HepG2 (cell line): ENCODE measurements around the gene ZNF101. TPM values are rescaled to one million over a fixed set of nuclear protein-coding genes. Genes with fewer than 3 reads are reported as not detected.

Experiments used
- ATAC-seq: fragments of 200-7000 bp; cut with Tn5 transposase; 3 replicates; pipeline ENCODE4 v1.9.1; 2020; ENCODE audit warnings: mild to moderate bottlenecking, moderate library complexity
- BruUV-seq: library from RNA; stranded (reverse); fragments of 400-500 nt; replicated peaks from 2 replicates; lab custom pipeline; 2021; lab: Mats Ljungman, UMichigan
- CTCF ChIA-PET: fragments of 300-600 bp; formaldehyde crosslinking; extraction: SDS; loops from one replicate; lab custom pipeline; 2021; ENCODE audit warnings: low total read pairs, inconsistent platforms, low intra/inter-chr PET ratio; lab: Yijun Ruan, JAX
- POLR2A ChIA-PET: fragments of 350-600 bp; sonication (Branson Sonifier 250); formaldehyde crosslinking; loops from one replicate; lab custom pipeline; 2020; ENCODE audit warnings: antibody characterized with exemption, inconsistent platforms; lab: Yijun Ruan, JAX
- DNase-seq: peaks from one replicate; pipeline ENCODE4 v3.0.0-alpha.2; 2015; ENCODE audit warnings: low spot score
- FAIRE-seq: peaks from 3 replicates; lab custom pipeline; 2011; peaks lifted over from hg19 to GRCh38; lab: Jason Lieb, UNC
- H2AFZ ChIP-seq: one replicate; pipeline ENCODE4 v1.6.1; 2011; ENCODE audit warnings: low read length, inconsistent platforms
- H3K27ac ChIP-seq: fragments of 300-600 bp; 3 replicates; pipeline ENCODE4 v1.8.0; 2011; ENCODE audit warnings: mixed run types, mild to moderate bottlenecking, mixed read lengths, low read length, inconsistent platforms; ENCODE audit not compliant: insufficient read depth; ENCODE audit errors: extremely low read length
- H3K27me3 ChIP-seq, 2 experiments: fragments of 200-600 bp in 1 of 2; 2 replicates in 1 of 2; 3 replicates in 1 of 2; pipeline versions ENCODE4 v1.6.0 to v1.8.0; 2011; ENCODE audit warnings: low read length in 2 of 2, mild to moderate bottlenecking in 2 of 2, moderate library complexity in 2 of 2, inconsistent platforms in 1 of 2; ENCODE audit not compliant: insufficient read depth in 2 of 2, control insufficient read depth in 1 of 2
- H3K36me3 ChIP-seq, 2 experiments: fragments of 200-600 bp in 1 of 2; replicated peaks in 1 of 2; 2 replicates in 1 of 2; 3 replicates in 1 of 2; pipeline versions ENCODE4 v1.5.1 to v1.8.0; 2011; ENCODE audit warnings: low read length in 2 of 2, inconsistent platforms in 1 of 2; ENCODE audit not compliant: insufficient read depth in 2 of 2, control insufficient read depth in 1 of 2
- H3K4me1 ChIP-seq: 2 replicates; pipeline ENCODE4 v1.5.1; 2012; ENCODE audit warnings: low read length, inconsistent platforms; ENCODE audit not compliant: insufficient read depth
- H3K4me2 ChIP-seq: 2 replicates; pipeline ENCODE4 v1.6.0; 2011; ENCODE audit warnings: low read depth, low read length, inconsistent platforms
- H3K4me3 ChIP-seq, 3 experiments: fragments of 200-600 bp in 1 of 3; sonication (generic), shearing (Covaris generic) in 1 of 3; replicated peaks in 1 of 3; 2 replicates each; pipeline ENCODE4 v1.5.1; 2011 to 2016; ENCODE audit warnings: low read length in 3 of 3, inconsistent platforms in 2 of 3, low read depth in 2 of 3, mild to moderate bottlenecking in 2 of 3, control low read depth in 1 of 3, mixed read lengths in 1 of 3; ENCODE audit not compliant: insufficient read depth in 1 of 3
- H3K79me2 ChIP-seq: one replicate; pipeline ENCODE4 v1.6.1; 2011; ENCODE audit warnings: low read length, inconsistent platforms; ENCODE audit not compliant: insufficient read depth
- H3K9ac ChIP-seq: 2 replicates; pipeline ENCODE4 v1.6.0; 2011; ENCODE audit warnings: mild to moderate bottlenecking, low read depth, low read length, inconsistent platforms; ENCODE audit not compliant: insufficient read depth
- H3K9me3 ChIP-seq: 2 replicates; pipeline ENCODE4 v1.5.1; 2012; ENCODE audit warnings: mild to moderate bottlenecking, low read length
- H4K20me1 ChIP-seq: 2 replicates; pipeline ENCODE4 v1.6.0; 2011; ENCODE audit warnings: inconsistent platforms, mild to moderate bottlenecking, low read length, moderate library complexity; ENCODE audit not compliant: insufficient read depth
- AGO2 ChIP-seq: fragments of 200-400 bp; formaldehyde crosslinking; optimal IDR thresholded peaks from 2 replicates; pipeline ENCODE3; 2017; ENCODE audit warnings: mild to moderate bottlenecking, low read depth, low read length, moderate library complexity
- BHLHE40 ChIP-seq: IDR thresholded peaks from 2 replicates; pipeline ENCODE4 v1.6.1; 2011; ENCODE audit warnings: low read length, improper control_type of control experiment
- FOXP4 ChIP-seq: sonication (generic); formaldehyde crosslinking; IDR thresholded peaks from 2 replicates; pipeline ENCODE4 v1.4.0; 2020; ENCODE audit warnings: missing genetic modification reagents
- HNF4A ChIP-seq: sonication (generic); formaldehyde crosslinking; IDR thresholded peaks from 2 replicates; pipeline ENCODE4 v1.4.0; 2020; ENCODE audit warnings: missing genetic modification reagents
- HNRNPL ChIP-seq: fragments of 200-400 bp; formaldehyde crosslinking; IDR thresholded peaks from 2 replicates; pipeline ENCODE4 v1.6.1; 2017; ENCODE audit warnings: mild to moderate bottlenecking, low read depth, low read length
- MEF2D ChIP-seq: sonication (generic); formaldehyde crosslinking; IDR thresholded peaks from 2 replicates; pipeline ENCODE4 v1.5.1; 2020; ENCODE audit warnings: mild to moderate bottlenecking, missing genetic modification reagents
- POLR2AphosphoS5 ChIP-seq: IDR thresholded peaks from 2 replicates; pipeline ENCODE4 v1.6.1; 2012; ENCODE audit warnings: low read depth, low read length
- RBFOX2 ChIP-seq: fragments of 200-400 bp; formaldehyde crosslinking; IDR thresholded peaks from 2 replicates; pipeline ENCODE4 v1.6.1; 2017; ENCODE audit warnings: low read depth, mild to moderate bottlenecking, low read length
- SKIL ChIP-seq: sonication (generic); formaldehyde crosslinking; IDR thresholded peaks from 2 replicates; pipeline ENCODE4 v1.8.0; 2022; ENCODE audit warnings: missing genetic modification reagents, mild to moderate bottlenecking, moderate library complexity, borderline replicate concordance
- ZC3H4 ChIP-seq: sonication (generic); formaldehyde crosslinking; IDR thresholded peaks from 2 replicates; pipeline ENCODE4 v1.4.0; 2020; ENCODE audit warnings: missing genetic modification reagents, borderline replicate concordance
- ZNF33B ChIP-seq: sonication (generic); formaldehyde crosslinking; IDR thresholded peaks from 2 replicates; pipeline ENCODE4 v1.5.1; 2020; ENCODE audit warnings: mild to moderate bottlenecking, missing genetic modification reagents
- WGBS: methylation state at CpG from one replicate; pipeline ENCODE4 v1.1.6; 2017; ENCODE audit warnings: low lambda C conversion rate; 5-methylcytosine and 5-hydroxymethylcytosine counted together
- in situ Hi-C: cut with HindIII; loops from 2 replicates; pipeline ENCODE4 v1.10.0; 2017; ENCODE audit warnings: low pct_unique_long_range_greater_than_20kb; ENCODE audit not compliant: extremely low pct_ligation_motif_present
- intact Hi-C: fragments of 100-400 bp; cut with micrococcal nuclease; formaldehyde crosslinking; loops from one replicate; pipeline ENCODE4 v1.10.0; 2022; ENCODE audit not compliant: unreplicated experiment
- polyA plus RNA-seq, 8 experiments: library from polyadenylated mRNA; depleted of rRNA in 3 of 8; stranded (reverse) in 7 of 8; unstranded in 1 of 8; fragments of >200 nt; fragmentation: Illumina TruSeq in 4 of 8; extraction: Trizol in 4 of 8; gene quantifications; 2 replicates each; pipeline versions ENCODE4 v1.2.1 to v1.2.3, GENCODE V29; 2011 to 2016; ENCODE audit warnings: low read depth in 4 of 8, missing spikeins in 1 of 8, mixed read lengths in 1 of 8; ENCODE audit not compliant: insufficient read depth in 1 of 8
- total RNA-seq, 5 experiments: library from RNA; depleted of rRNA; stranded (reverse); fragments of >200 nt; fragmentation: Illumina TruSeq; extraction: Trizol; gene quantifications; 2 replicates each; pipeline ENCODE4 v1.2.3, GENCODE V29; 2016; ENCODE audit warnings: low read depth in 1 of 5

The ZNF101 gene
- total and polyA plus RNA-seq, 2 of the 13 experiments (the other 11 are each of a cell fraction or from before 2014, with no cell fraction given) = 12.9 to 28.9 TPM

GRCh38 chr19:19656451-19657396, 11.9 kb upstream of the ZNF101 start:
- intact Hi-C loops = no loop called here
- ChIA-PET POLR2A (no interaction called here), CTCF (no interaction called here)
- Histone ChIP-seq H4K20me1 (peaks cover 10% of the 10 kb centered on the region), H3K36me3 (peaks cover 59 to 80% of the 10 kb centered on the region in 2 experiments), H3K4me2 (no peak overlapping the region), H3K9me3 (no peaks in the 10 kb centered on the region)
- no peak for DNase-seq
- FAIRE-seq = no peak
- peak; percentile 71 for TF ChIP-seq AGO2
- no peak for TF ChIP-seq POLR2AphosphoS5
- peak; percentile 73 for TF ChIP-seq RBFOX2
- 0 out of 2 replicates have a peak, but pooled peaks have one; percentile 13 for TF ChIP-seq SKIL (CRISPR knock-in tag)
- TF ChIP-seq, all 625 proteins: peak for 3
- ATAC-seq = no peak
- in situ Hi-C loops = no loop called here
- peaks cover 14% of the 10 kb centered on the region for H3K79me2 ChIP-seq
- peaks cover 20% of the 10 kb centered on the region for H3K4me1 ChIP-seq
- WGBS = 96% methylated on average over 14 of the region's 33 CpGs
- H3K4me3 ChIP-seq = no peak overlapping the region
- H3K9ac ChIP-seq = no peak overlapping the region
- no peaks in the 10 kb centered on the region for H3K27me3 ChIP-seq
- BruUV-seq = no TSS peak
- no peak overlapping the region for H2AFZ ChIP-seq
- H3K27ac ChIP-seq = no peak overlapping the region

GRCh38 chr19:19657397-19657783, 11.2 kb upstream of the ZNF101 start:
- Histone ChIP-seq H3K27ac (no peak overlapping the region), H3K4me2 (no peak overlapping the region), H3K36me3 (peaks cover 55 to 73% of the 10 kb centered on the region in 2 experiments), H3K4me1 (peaks cover 27% of the 10 kb centered on the region), H3K79me2 (peaks cover 21% of the 10 kb centered on the region), H4K20me1 (peaks cover 17% of the 10 kb centered on the region), H3K9me3 (no peaks in the 10 kb centered on the region), H3K9ac (no peak overlapping the region), H2AFZ (no peak overlapping the region), H3K4me3 (no peak overlapping the region), H3K27me3 (no peaks in the 10 kb centered on the region)
- intact Hi-C loops = no loop called here
- no peak for FAIRE-seq
- POLR2A ChIA-PET = no interaction called here
- BruUV-seq = no TSS peak
- no peak for ATAC-seq
- in situ Hi-C loops = no loop called here
- CTCF ChIA-PET = no interaction called here
- DNase-seq = no peak
- WGBS = 93% methylated on average over 8 of the region's 10 CpGs
- TF ChIP-seq MEF2D (CRISPR knock-in tag) (no peak), ZC3H4 (no peak), FOXP4 (no peak), HNRNPL (no peak), ZNF33B (no peak), BHLHE40 (no peak), HNF4A (no peak)
